GM18511 (cell line): Measurements from ENCODE around the gene LHX4.

Experiments used
- ATAC-seq: cut with Tn5 transposase; IDR thresholded peaks from one replicate; pipeline ENCODE4 v1.9.1; 2021; ENCODE audit warnings: mild to moderate bottlenecking, moderate library complexity; ENCODE audit not compliant: unreplicated experiment

Gene LHX4

DNA sequence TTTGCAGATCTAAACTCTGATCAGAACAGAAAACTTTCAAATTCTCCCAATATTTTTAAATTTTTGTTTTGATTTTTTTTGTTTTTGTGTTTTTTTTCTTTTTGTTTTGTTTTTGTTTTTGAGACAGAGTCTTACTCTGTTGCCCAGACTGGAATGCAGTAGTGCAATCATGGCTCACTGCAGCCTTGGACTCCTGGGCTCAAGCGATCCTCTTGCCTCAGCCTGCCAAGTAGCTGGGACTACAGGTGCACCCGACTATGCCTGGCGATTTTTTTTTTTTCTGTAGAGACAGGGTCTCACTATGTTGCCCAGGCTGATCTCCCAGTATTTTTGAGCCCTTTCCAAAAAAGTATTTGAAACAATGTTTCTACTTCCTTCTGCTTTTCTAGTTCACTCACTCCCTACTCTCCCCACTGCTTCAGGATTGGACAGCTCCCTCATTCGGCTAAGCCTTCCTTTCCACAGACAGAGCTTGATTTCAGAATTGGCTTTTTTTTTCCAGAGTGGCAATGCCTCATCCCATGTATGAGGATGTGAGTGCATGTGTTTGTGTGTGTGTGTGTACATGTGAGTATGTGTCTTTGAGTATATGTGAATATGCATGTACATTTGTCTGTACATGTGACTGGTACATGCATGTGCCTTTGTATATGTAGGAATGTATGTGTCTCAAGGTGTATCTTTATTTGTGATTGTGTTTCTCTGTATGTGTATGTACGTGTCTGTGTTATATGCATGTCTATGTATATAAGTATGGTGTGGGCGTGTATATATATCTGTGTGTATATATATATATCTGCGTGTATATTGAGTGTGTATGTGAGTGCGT lies 11.9 kb downstream of the LHX4 start:
- no peak for ATAC-seq

DNA sequence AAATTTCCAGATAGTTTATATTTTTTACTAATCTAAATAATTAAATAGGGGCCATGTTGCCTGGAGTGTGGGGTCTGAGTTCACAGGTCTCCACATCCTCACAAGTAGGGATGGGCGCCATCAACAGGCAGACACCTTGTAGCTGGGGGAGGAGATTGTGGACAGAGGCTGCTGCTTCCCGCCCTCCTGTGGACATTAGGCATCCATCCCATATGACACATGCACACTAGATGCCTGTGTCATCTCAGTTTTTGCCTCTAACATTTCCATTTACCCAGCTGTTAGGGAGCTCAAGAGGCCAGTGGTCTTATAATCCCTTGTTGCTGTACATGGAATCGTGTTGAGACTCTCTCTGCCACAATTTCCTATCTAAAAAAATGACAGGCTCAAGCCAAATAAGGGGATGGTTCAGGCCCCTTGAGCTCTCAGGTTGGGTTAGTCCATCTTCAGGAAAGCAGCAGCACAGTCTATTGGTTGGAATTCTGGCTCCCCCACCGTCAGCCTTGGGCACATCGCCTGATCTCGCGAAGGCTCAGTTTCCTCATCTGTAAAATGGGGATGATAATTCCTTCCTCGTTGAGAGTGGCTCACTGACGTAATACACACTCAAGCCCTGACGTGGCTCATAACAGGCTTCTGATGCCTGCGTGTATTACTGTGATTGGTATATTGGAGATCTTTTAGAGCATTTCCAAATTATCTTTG lies 13.6 kb downstream of the LHX4 start:
- ATAC-seq: no peak

DNA sequence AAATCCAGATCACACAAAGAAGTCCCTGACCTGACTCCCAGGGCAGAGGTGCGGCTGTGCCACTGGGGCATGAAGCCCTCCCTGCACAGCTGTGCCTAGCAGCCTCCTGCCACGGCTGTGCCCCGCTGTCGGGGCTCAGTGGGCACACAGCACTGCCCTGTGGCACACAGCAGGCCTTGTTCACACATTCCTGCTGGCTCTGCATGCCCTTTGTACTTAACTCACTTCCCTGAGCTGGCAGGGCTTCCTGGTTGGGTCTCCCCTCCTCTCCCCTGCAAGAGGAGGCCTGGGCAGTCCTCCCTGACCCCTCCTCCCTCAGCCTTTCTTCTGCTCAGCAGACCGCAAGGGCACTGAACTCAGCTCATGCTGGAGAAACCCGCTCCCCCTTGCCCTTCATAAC lies 14.8 kb downstream of the LHX4 start:
- no peak for ATAC-seq

DNA sequence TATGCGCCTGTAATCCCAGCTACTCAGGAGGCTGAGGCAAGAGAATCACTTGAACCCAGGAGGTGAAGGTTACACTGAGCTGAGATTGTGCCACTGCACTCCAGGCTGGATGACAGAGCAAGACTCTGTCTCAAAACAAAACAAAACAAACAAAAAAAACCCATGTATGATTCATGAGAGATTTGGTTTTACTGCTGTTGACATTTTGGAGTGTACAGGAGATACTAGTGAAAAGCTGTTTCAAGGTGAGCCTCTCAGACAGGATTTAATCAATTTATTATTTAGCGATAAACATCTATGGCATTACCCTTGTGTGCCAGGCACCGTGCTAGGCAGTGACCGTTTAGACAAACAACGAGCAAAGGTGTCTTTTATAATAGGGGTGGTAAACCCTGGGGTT lies 16.5 kb downstream of the LHX4 start:
- ATAC-seq: no peak

GRCh38 chr1:180247061-180247460 lies 17.0 kb downstream of the LHX4 start:
- ATAC-seq: no peak

DNA sequence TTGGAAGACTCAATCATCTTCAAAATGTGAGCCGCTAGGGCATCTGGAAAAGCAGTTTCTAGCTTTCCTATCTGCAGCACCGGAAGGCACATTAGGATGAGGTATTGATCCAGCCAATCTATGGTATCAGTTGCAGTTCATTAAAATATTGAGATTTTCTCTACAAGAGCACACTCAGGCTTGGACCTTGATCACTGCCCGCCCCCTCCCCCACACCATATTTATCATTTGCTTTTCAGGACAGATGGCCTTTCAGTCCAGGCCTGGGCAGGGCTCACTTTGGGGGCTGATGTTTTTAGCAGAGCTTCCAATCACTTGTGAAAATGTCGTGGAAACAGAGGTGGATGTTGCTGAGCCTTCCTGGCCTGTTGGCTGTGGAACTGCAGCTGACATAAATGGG lies 17.5 kb downstream of the LHX4 start:
- ATAC-seq: no peak

- no peak for ATAC-seq
Measured at GRCh38 chr1:180248176-180248575, 18.1 kb downstream of the LHX4 start.

GRCh38 chr1:180248731-180249681 lies 18.9 kb downstream of the LHX4 start:
- ATAC-seq: no peak

- no peak for ATAC-seq
Measured at GRCh38 chr1:180249725-180250498, 19.8 kb downstream of the LHX4 start.

- ATAC-seq: no peak
Measured at GRCh38 chr1:180250499-180250770, 20.4 kb downstream of the LHX4 start.

DNA sequence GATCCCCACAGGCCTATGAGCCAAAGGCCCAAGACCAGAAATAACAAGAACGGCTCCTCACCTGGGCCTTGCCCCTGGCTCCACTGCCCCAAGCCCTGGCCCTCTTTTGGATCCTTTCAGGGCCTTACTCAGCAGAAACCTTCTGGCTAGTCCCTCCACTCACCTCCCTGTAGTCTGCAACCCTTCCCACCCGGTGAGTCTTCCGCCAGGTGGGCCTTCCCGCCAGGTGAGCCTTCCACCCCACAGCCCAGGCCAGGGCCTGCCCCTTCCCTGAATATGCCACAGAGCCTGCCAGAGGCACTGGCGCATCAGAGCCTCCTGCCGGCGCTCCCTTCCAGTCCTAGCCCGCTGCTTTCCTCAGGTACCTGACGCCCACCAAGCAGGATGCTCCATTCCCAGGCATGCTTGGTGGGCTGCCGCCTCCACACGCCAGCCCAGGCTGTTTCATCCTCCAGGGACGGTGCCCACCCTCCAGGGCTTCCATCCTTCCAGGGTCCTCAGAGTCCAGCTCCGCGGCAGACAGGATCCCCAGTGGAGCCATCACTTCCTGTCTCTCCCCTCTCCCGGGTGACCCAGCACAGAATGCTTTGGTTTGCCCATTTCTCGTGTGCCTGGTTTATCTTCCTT lies 20.9 kb downstream of the LHX4 start:
- ATAC-seq: no peak

GRCh38 chr1:180251526-180252305 lies 21.7 kb downstream of the LHX4 start:
- no peak for ATAC-seq

- peak; percentile 81 for ATAC-seq
Measured at GRCh38 chr1:180252638-180253536, 22.8 kb downstream of the LHX4 start.

- ATAC-seq: no peak
Measured at GRCh38 chr1:180253585-180254495, 23.8 kb downstream of the LHX4 start.

DNA sequence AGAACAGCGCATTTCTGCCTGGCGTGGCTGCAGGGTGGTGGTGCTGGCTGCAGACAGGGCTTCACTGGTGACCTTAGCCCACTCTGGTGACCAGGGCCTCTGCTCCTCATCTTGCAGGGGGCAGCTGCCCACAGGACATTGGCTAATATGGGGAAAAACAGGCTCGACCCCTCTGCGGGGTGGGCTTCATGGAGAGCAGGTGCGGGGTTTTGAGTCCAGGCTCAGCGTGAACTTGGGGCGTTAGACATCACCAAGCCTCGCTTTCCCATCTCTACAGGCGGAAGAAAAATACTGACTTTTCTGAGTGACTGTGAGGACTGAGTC lies 24.4 kb downstream of the LHX4 start:
- no peak for ATAC-seq

DNA sequence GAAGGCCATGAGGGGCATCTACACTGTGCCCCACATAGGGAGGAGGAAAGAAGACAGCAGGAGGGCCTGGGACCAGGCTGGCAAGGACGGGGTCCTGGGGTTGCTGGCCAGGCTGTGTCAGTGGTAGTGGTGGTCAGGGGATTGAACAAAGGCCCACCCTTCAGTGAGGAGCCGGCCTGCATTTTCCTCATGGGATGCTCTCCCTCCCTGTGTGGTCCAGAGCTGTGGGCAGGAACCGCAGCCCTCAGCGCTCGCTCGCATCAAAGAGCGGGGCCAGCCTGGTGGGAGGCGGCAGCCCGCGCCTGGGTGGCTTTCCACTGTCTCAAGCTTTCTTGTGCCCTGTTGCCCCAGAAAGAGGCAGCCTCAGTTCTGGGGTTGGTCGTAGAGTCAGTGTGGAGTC lies 24.8 kb downstream of the LHX4 start:
- no peak for ATAC-seq

DNA sequence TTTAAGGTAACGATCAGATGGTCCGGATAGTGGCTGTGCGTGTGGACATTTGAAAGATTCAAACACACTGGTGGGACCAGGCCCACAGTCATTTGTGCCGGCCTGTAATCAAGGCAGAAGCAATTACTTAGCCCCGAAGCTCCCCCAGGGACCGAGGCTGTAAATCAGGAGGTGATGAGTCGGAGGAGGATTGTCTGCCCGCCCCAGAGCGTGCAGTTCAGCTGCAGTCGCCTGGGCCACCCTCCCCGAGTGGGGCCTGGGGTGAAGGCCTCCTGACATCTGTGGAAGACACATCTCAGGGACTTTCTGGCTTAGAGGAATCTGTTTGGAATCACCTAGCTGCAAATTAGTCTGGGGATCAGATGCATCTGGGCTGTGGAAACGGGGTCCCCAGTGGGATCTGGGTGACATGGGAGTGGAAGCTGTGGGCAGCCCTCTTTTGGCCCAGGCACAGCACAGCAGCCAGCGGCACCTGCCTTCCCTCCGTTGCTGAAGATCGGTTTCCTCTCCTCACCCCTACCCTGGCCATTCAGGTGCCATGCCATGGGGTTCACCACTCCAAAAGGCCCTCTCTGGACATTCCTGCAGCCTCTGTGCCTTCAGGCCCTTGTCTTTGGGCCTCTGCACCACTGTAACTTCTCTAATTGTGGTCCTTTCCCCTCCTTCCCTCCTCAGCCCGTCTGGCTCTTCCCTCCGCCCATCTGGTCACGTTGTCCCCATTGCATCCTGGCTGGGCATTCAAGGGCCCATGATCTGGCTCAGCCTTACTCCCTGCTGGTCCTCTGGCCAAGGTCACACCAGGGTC lies 25.7 kb downstream of the LHX4 start:
- no peak for ATAC-seq
